H1 (cell line): ENCODE measurements around the gene AURKB. TPM values are rescaled to one million over a fixed set of nuclear protein-coding genes. Genes with fewer than 3 reads are reported as not detected.

ENCODE experiments used
- CTCF ChIA-PET: fragments of 300-600 bp; sonication (Branson Sonifier 250); formaldehyde crosslinking; loops from one replicate; lab custom pipeline; 2021; ENCODE audit not compliant: partially characterized antibody; lab: Charles Lee
- POLR2A ChIA-PET: fragments of 300-600 bp; sonication (Branson Sonifier 250); formaldehyde crosslinking; loops from one replicate; lab custom pipeline; 2021; ENCODE audit warnings: inconsistent platforms; ENCODE audit not compliant: partially characterized antibody; lab: Charles Lee
- DNase-seq, 2 experiments: peaks; one replicate each; pipeline versions ENCODE4 v3.0.0 to v3.0.0-alpha.2; 2010 to 2022; ENCODE audit warnings: low spot score in 2 of 2, low read depth in 1 of 2, mixed read lengths in 1 of 2
- FAIRE-seq: peaks from 2 replicates; lab custom pipeline; 2011; peaks lifted over from hg19 to GRCh38; lab: Jason Lieb, UNC
- H2AFZ ChIP-seq: 2 replicates; pipeline ENCODE4 v1.8.1; 2012; ENCODE audit warnings: low read length, inconsistent platforms
- H2AK5ac ChIP-seq: 2 replicates; pipeline ENCODE4 v1.6.1; 2013; ENCODE audit warnings: low read depth, low read length
- H2BK120ac ChIP-seq: replicated peaks from 2 replicates; pipeline ENCODE3; 2013; ENCODE audit warnings: low read depth, low read length, inconsistent platforms
- H2BK12ac ChIP-seq: 2 replicates; pipeline ENCODE4 v1.6.1; 2013; ENCODE audit warnings: low read depth, low read length
- H2BK15ac ChIP-seq: 2 replicates; pipeline ENCODE4 v1.6.1; 2013; ENCODE audit warnings: low read length
- H2BK20ac ChIP-seq: 2 replicates; pipeline ENCODE4 v1.6.1; 2013; ENCODE audit warnings: low read length
- H2BK5ac ChIP-seq: 2 replicates; pipeline ENCODE4 v1.6.1; 2013; ENCODE audit warnings: low read depth, low read length
- H3K14ac ChIP-seq: 2 replicates; pipeline ENCODE4 v1.6.1; 2013; ENCODE audit warnings: inconsistent platforms; ENCODE audit not compliant: insufficient read length
- H3K18ac ChIP-seq: 2 replicates; pipeline ENCODE4 v1.6.1; 2013; ENCODE audit warnings: low read length; ENCODE audit errors: extremely low read depth
- H3K23ac ChIP-seq: 2 replicates; pipeline ENCODE4 v1.6.1; 2013; ENCODE audit warnings: inconsistent platforms; ENCODE audit not compliant: insufficient read length
- H3K23me2 ChIP-seq: 2 replicates; pipeline ENCODE4 v1.6.1; 2013; ENCODE audit warnings: low read depth, low read length
- H3K27ac ChIP-seq: 2 replicates; pipeline ENCODE4 v1.6.1; 2011; ENCODE audit warnings: low read depth, low read length, inconsistent platforms
- H3K27me3 ChIP-seq, 4 experiments: replicated peaks in 1 of 4; 1 replicate in 1 of 4; 2 replicates in 3 of 4; pipeline versions ENCODE4 v1.6.1 to v1.8.1; 2011 to 2013; ENCODE audit warnings: low read length in 3 of 4, mild to moderate bottlenecking in 3 of 4, inconsistent platforms in 2 of 4, mixed read lengths in 2 of 4, moderate library complexity in 1 of 4; ENCODE audit not compliant: control insufficient read depth in 3 of 4, insufficient read depth in 3 of 4; ENCODE audit errors: extremely low read depth in 1 of 4
- H3K36me3 ChIP-seq, 4 experiments: 2 replicates each; pipeline versions ENCODE4 v1.6.1 to v1.8.1; 2011 to 2013; ENCODE audit warnings: mild to moderate bottlenecking in 4 of 4, low read length in 3 of 4, moderate library complexity in 2 of 4, control low read depth in 1 of 4, inconsistent platforms in 1 of 4; ENCODE audit not compliant: insufficient read depth in 4 of 4, control insufficient read depth in 2 of 4
- H3K4ac ChIP-seq: replicated peaks from 2 replicates; pipeline ENCODE3; 2013; ENCODE audit warnings: low read length, low read depth, mixed read lengths, inconsistent platforms; ENCODE audit not compliant: insufficient read length
- H3K4me1 ChIP-seq, 4 experiments: replicated peaks in 1 of 4; 1 replicate in 1 of 4; 2 replicates in 3 of 4; pipeline versions ENCODE4 v1.6.1 to v1.8.1; 2011 to 2013; ENCODE audit warnings: low read length in 3 of 4, inconsistent platforms in 2 of 4, mixed read lengths in 1 of 4; ENCODE audit not compliant: insufficient read depth in 4 of 4, control insufficient read depth in 3 of 4
- H3K4me2 ChIP-seq, 2 experiments: 2 replicates each; pipeline versions ENCODE4 v1.6.1 to v1.8.1; 2011 to 2013; ENCODE audit warnings: low read depth in 2 of 2, low read length in 2 of 2, control low read depth in 1 of 2, inconsistent platforms in 1 of 2, mild to moderate bottlenecking in 1 of 2; ENCODE audit not compliant: insufficient read depth in 1 of 2
- H3K4me3 ChIP-seq, 4 experiments: fragments of 200-600, 300-600 bp in 1 of 4; sonication (generic), shearing (Covaris generic), sonication (Bioruptor Twin) in 1 of 4; 2 replicates each; pipeline versions ENCODE4 v1.5.1 to v1.8.1; 2011 to 2016; ENCODE audit warnings: low read length in 4 of 4, low read depth in 3 of 4, control low read depth in 2 of 4, inconsistent platforms in 2 of 4, mild to moderate bottlenecking in 2 of 4, mixed read lengths in 1 of 4, moderate library complexity in 1 of 4; ENCODE audit not compliant: insufficient read depth in 2 of 4; ENCODE audit errors: extremely low read depth in 1 of 4
- H3K56ac ChIP-seq: replicated peaks from 2 replicates; pipeline ENCODE3; 2013; ENCODE audit warnings: low read depth, mild to moderate bottlenecking, mixed read lengths, low read length, inconsistent platforms; ENCODE audit not compliant: insufficient read length
- H3K79me1 ChIP-seq: 2 replicates; pipeline ENCODE4 v1.6.1; 2013; ENCODE audit warnings: low read depth, low read length, control low read depth
- H3K79me2 ChIP-seq, 2 experiments: 2 replicates each; pipeline versions ENCODE4 v1.6.1 to v1.8.1; 2012 to 2013; ENCODE audit warnings: low read length in 2 of 2, mild to moderate bottlenecking in 2 of 2, inconsistent platforms in 1 of 2; ENCODE audit not compliant: insufficient read depth in 2 of 2, control insufficient read depth in 1 of 2
- H3K9ac ChIP-seq, 4 experiments: replicated peaks in 1 of 4; 1 replicate in 1 of 4; 2 replicates in 3 of 4; pipeline versions ENCODE4 v1.6.1 to v1.8.1; 2011 to 2013; ENCODE audit warnings: low read depth in 3 of 4, low read length in 3 of 4, control low read depth in 2 of 4, mild to moderate bottlenecking in 2 of 4, moderate library complexity in 2 of 4, inconsistent platforms in 1 of 4; ENCODE audit errors: extremely low read depth in 1 of 4
- H3K9me3 ChIP-seq, 2 experiments: 2 replicates each; pipeline versions ENCODE4 v1.6.1 to v1.8.1; 2012 to 2013; ENCODE audit warnings: mild to moderate bottlenecking in 2 of 2, moderate library complexity in 2 of 2, control low read depth in 1 of 2, inconsistent platforms in 1 of 2, low read depth in 1 of 2, low read length in 1 of 2, mixed read lengths in 1 of 2; ENCODE audit not compliant: insufficient read depth in 2 of 2
- H4K20me1 ChIP-seq, 2 experiments: replicated peaks in 1 of 2; 2 replicates each; pipeline versions ENCODE3 to v1.8.1; 2011 to 2013; ENCODE audit warnings: inconsistent platforms in 2 of 2, low read length in 2 of 2, mild to moderate bottlenecking in 1 of 2; ENCODE audit not compliant: insufficient read depth in 2 of 2, control insufficient read depth in 1 of 2
- H4K5ac ChIP-seq: 2 replicates; pipeline ENCODE4 v1.6.1; 2013; ENCODE audit warnings: low read length, low read depth, mixed read lengths, inconsistent platforms; ENCODE audit not compliant: insufficient read length
- H4K8ac ChIP-seq: 2 replicates; pipeline ENCODE4 v1.8.0; 2013; ENCODE audit warnings: mild to moderate bottlenecking, moderate library complexity, low read length, inconsistent platforms; ENCODE audit not compliant: insufficient read depth; ENCODE audit errors: extremely low read depth
- H4K91ac ChIP-seq: replicated peaks from 2 replicates; pipeline ENCODE3; 2013; ENCODE audit warnings: low read length, mixed read lengths, inconsistent platforms; ENCODE audit not compliant: insufficient read length
- POLR2AphosphoS5 ChIP-seq: IDR thresholded peaks from 2 replicates; pipeline ENCODE4 v1.6.1; 2011; ENCODE audit warnings: low read depth, low read length
- SIRT6 ChIP-seq: IDR thresholded peaks from one replicate; pipeline ENCODE4 v1.7.1; 2012; ENCODE audit warnings: low read length, inconsistent platforms
- WGBS, 2 experiments: shearing (Covaris generic) in 1 of 2; methylation state at CpG; one replicate each; pipeline versions ENCODE4 v1.1.6 to v1.1.7; 2013 to 2015; ENCODE audit warnings: low lambda C conversion rate in 2 of 2, mixed read lengths in 2 of 2, inconsistent platforms in 1 of 2, low coverage in 1 of 2, missing lambda C conversion rate in 1 of 2; ENCODE audit not compliant: insufficient replicate concordance in 2 of 2, insufficient coverage in 1 of 2, insufficient read length in 1 of 2; ENCODE audit errors: extremely low coverage in 1 of 2, missing lambda C conversion rate in 1 of 2; 5-methylcytosine and 5-hydroxymethylcytosine counted together
- polyA plus RNA-seq, 7 experiments: library from polyadenylated mRNA; depleted of rRNA in 3 of 7; stranded (reverse) in 5 of 7; unstranded in 2 of 7; fragments of >200 nt in 5 of 7; fragments of 200-250 nt in 2 of 7; gene quantifications; 1 replicate in 5 of 7; 2 replicates in 1 of 7; 4 replicates in 1 of 7; pipeline versions ENCODE4 v1.2.1 to v1.2.3, GENCODE V29; 2011 to 2013; ENCODE audit warnings: missing spikeins in 2 of 7, mixed read lengths in 2 of 7
- total RNA-seq: library from RNA; stranded (reverse); fragmentation: NEBNext Ultra II Directional; extraction: Animal tissue kit (Norgen Biotek cat#: 25700); gene quantifications from 2 replicates; pipeline ENCODE4 v1.2.1, GENCODE V29; 2021

AURKB gene
- total and polyA plus RNA-seq, 2 of the 8 experiments (the other 6 are each of a cell fraction or from before 2014, with no cell fraction given): 102 to 160 TPM

DNA sequence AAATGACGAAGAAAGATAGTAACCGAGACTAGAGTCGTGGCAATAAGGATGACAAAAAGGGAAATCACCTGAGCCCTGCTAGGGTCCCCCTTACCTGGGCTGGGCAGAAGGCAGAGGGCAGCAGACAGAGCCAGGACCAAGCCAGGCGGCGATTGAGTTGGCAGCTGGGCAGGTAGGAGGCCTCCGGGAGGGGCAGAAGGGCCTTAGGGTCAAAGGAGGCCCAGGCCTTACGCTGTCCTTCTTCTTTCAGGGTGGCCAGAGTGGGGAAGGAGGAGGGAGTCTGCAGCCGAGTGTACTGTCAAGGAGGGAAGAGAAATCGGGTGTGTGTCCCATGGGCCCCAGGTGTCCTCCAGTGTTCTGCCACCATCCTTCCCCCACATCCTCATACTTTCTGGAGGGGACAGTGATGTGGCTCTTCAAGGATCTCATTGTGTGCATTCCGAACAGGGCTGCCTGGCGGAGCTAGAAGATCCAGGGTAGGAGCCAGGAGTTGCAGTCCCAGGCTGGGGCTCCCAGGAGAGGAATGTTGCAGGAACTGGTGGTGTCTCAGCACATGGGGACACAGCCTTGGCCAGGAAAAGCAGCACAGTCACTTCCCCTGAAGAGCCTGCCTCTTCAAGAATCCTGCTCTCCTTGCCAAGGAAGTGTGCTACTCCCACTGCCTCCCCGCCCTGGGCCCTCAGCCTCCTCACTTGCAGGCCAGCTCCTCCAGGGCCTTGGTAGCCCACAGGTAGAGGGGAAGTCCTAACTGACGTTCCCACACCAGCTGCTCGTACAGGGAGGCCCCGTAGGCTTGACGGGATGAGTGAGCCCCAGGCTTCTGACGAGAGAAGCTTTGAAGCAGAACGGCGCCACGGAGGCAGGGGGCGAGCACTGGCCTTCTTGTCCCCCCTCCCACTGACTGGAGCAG, 24.2 kb upstream of the AURKB start:
- Histone ChIP-seq H2BK5ac (no peak overlapping the region), H3K79me2 (no peaks in the 10 kb centered on the region), H3K9me3 (no peaks in the 10 kb centered on the region), H2BK20ac (no peak overlapping the region), H2BK120ac (no peak overlapping the region), H3K9ac (no peak overlapping the region), H2BK12ac (no peak overlapping the region), H3K23me2 (no peaks in the 10 kb centered on the region), H3K27me3 (no peaks in the 10 kb centered on the region), H3K4ac (no peak overlapping the region), H3K4me2 (no peak overlapping the region), H3K27ac (no peak overlapping the region), H4K91ac (no peak overlapping the region), H3K4me3 (no peak overlapping the region), H3K79me1 (no peaks in the 10 kb centered on the region), H2BK15ac (no peak overlapping the region), H3K14ac (no peak overlapping the region), H2AK5ac (no peak overlapping the region), H3K36me3 (peaks cover 21 to 77% (median 51%) of the 10 kb centered on the region in 4 experiments), H3K18ac (no peak overlapping the region), H4K8ac (no peak overlapping the region), H3K4me1 (no peaks in the 10 kb centered on the region), H3K23ac (no peak overlapping the region), H4K5ac (no peak overlapping the region), H4K20me1 (peaks cover 2 to 5% of the 10 kb centered on the region in 2 experiments), H2AFZ (no peak overlapping the region), H3K56ac (no peak overlapping the region)
- FAIRE-seq (no peak), DNase-seq (no peak)
- 89% methylated on average over 21 of the region's 21 CpGs; no CpG with 5 or more reads in 1 of the 2 experiments for WGBS, 2 experiments
- POLR2A ChIA-PET: interaction anchor here (1.1 to 66.3 kb wide), 3 partner anchors 8 to 62 kb away, joined by 4 to 1521 read pairs (median 1521); partner anchors contain the start of genes CTC1, PFAS, RANGRF and SLC25A35
- CTCF ChIA-PET: interaction anchor here (1.6 to 2.7 kb wide), 2 partner anchors 12 to 66 kb away, joined by 4 to 8 read pairs; no protein-coding TSS in a partner anchor
- no peak for TF ChIP-seq POLR2AphosphoS5
- TF ChIP-seq SIRT6: no peak
